K562 (cell line): ENCODE results near the gene RPL18A. TPM values are rescaled to one million over a fixed set of nuclear protein-coding genes. Genes with fewer than 3 reads are reported as not detected.

Source experiments
- CBFB ChIP-seq: sonication (generic); formaldehyde crosslinking; IDR thresholded peaks from 2 replicates; pipeline ENCODE4 v1.4.0; 2020; ENCODE audit warnings: mild to moderate bottlenecking, missing genetic modification reagents
- EWSR1 ChIP-seq: fragments of 450-650 bp; IDR thresholded peaks from 2 replicates; pipeline ENCODE4 v1.6.1; 2018; ENCODE audit warnings: borderline replicate concordance, mild to moderate bottlenecking, low read depth, moderate library complexity; ENCODE audit not compliant: partially characterized antibody
- FOXM1 ChIP-seq, 2 experiments: fragments of 450-650 bp in 1 of 2; sonication (generic) in 1 of 2; formaldehyde crosslinking in 1 of 2; IDR thresholded peaks; 2 replicates each; pipeline versions ENCODE4 v1.6.1 to v1.9.0; 2017 to 2022; ENCODE audit warnings: low read depth in 2 of 2, mild to moderate bottlenecking in 2 of 2, missing genetic modification reagents in 1 of 2, moderate library complexity in 1 of 2
- HDAC3 ChIP-seq: fragments of 450-650 bp; IDR thresholded peaks from 2 replicates; pipeline ENCODE4 v1.6.1; 2018; ENCODE audit warnings: borderline replicate concordance, mild to moderate bottlenecking, moderate library complexity; ENCODE audit not compliant: partially characterized antibody
- ID3 ChIP-seq, 2 experiments: fragments of 250-450 bp in 1 of 2; fragments of 450-650 bp in 1 of 2; sonication (Bioruptor Pico) in 1 of 2; IDR thresholded peaks; 2 replicates each; pipeline versions ENCODE4 v1.6.1 to v1.8.0; 2016 to 2021; ENCODE audit warnings: mild to moderate bottlenecking in 2 of 2, moderate library complexity in 2 of 2, missing compliant biosample characterization in 1 of 2, missing genetic modification characterization in 1 of 2
- JUND ChIP-seq, 2 experiments: IDR thresholded peaks; 2 replicates in 1 of 2; 3 replicates in 1 of 2; pipeline ENCODE4 v1.6.1; 2011; ENCODE audit warnings: borderline replicate concordance in 2 of 2, low read depth in 2 of 2, low read length in 2 of 2, improper control_type of control experiment in 1 of 2, missing biosample characterization in 1 of 2, missing genetic modification characterization in 1 of 2, missing genetic modification reagents in 1 of 2
- PKNOX1 ChIP-seq: fragments of 450-650 bp; IDR thresholded peaks from 2 replicates; pipeline ENCODE4 v1.6.1; 2016
- RB1 ChIP-seq: fragments of 450-650 bp; IDR thresholded peaks from 2 replicates; pipeline ENCODE4 v1.6.1; 2017; ENCODE audit warnings: low read depth, mild to moderate bottlenecking
- RBM34 ChIP-seq: fragments of 200-400 bp; formaldehyde crosslinking; IDR thresholded peaks from 2 replicates; pipeline ENCODE4 v1.6.1; 2018; ENCODE audit warnings: low read length, borderline replicate concordance; ENCODE audit not compliant: insufficient read depth
- SP1 ChIP-seq: sonication (generic); formaldehyde crosslinking; IDR thresholded peaks from 2 replicates; pipeline ENCODE4 v1.8.1; 2022; ENCODE audit warnings: mild to moderate bottlenecking, missing genetic modification reagents
- TCFL5 ChIP-seq: fragments of 250-450 bp; sonication (Bioruptor Pico); conservative IDR thresholded peaks from 2 replicates; pipeline ENCODE4 v1.6.1; 2021; ENCODE audit warnings: mild to moderate bottlenecking, moderate library complexity, matching md5 sums
- XRCC5 ChIP-seq: fragments of 200-400 bp; formaldehyde crosslinking; IDR thresholded peaks from 2 replicates; pipeline ENCODE4 v1.6.1; 2017; ENCODE audit warnings: low read depth, mild to moderate bottlenecking, low read length
- YY1 ChIP-seq, 3 experiments: IDR thresholded peaks; 2 replicates each; pipeline ENCODE4 v1.6.1; 2011; ENCODE audit warnings: low read length in 2 of 3, mild to moderate bottlenecking in 2 of 3, moderate library complexity in 2 of 3, borderline replicate concordance in 1 of 3, control low read depth in 1 of 3, low read depth in 1 of 3; ENCODE audit not compliant: insufficient read depth in 3 of 3, insufficient replicate concordance in 2 of 3, control insufficient read depth in 1 of 3, insufficient read length in 1 of 3; ENCODE audit errors: extremely low read depth in 1 of 3
- ZBTB33 ChIP-seq: sonication (generic); formaldehyde crosslinking; IDR thresholded peaks from 2 replicates; pipeline ENCODE4 v1.8.1; 2023; ENCODE audit warnings: mild to moderate bottlenecking, missing genetic modification reagents
- ZFP36 ChIP-seq: fragments of 150-350 bp; IDR thresholded peaks from 2 replicates; pipeline ENCODE4 v1.6.1; 2018; ENCODE audit warnings: low read length, low read depth; ENCODE audit not compliant: partially characterized antibody
- ZHX1 ChIP-seq: fragments of 150-350 bp; conservative IDR thresholded peaks from 2 replicates; pipeline ENCODE4 v1.6.1; 2014; ENCODE audit warnings: low read length
- ZNF24 ChIP-seq: fragments of 450-650 bp; IDR thresholded peaks from 2 replicates; pipeline ENCODE4 v1.6.1; 2016
- polyA plus RNA-seq, 8 experiments: library from polyadenylated mRNA; depleted of rRNA in 4 of 8; stranded (reverse) in 5 of 8; unstranded in 3 of 8; fragments of >200 nt; fragmentation: Nextera tagmentation in 2 of 8; fragmentation: Illumina TruSeq in 1 of 8; extraction: Ambion mirVana in 2 of 8; extraction: Trizol in 1 of 8; gene quantifications; 2 replicates each; pipeline versions ENCODE4 v1.2.1 to v1.2.3, GENCODE V29; 2011 to 2014; ENCODE audit warnings: inconsistent platforms in 1 of 8, missing spikeins in 1 of 8
- total RNA-seq, 7 experiments: library from RNA; depleted of rRNA in 6 of 7; stranded (reverse); fragments of >200 nt in 6 of 7; fragmentation: Illumina TruSeq in 2 of 7; extraction: Trizol in 2 of 7; gene quantifications; 2 replicates each; pipeline versions ENCODE4 v1.2.1 to v1.2.3, GENCODE V29; 2011 to 2021; ENCODE audit warnings: low replicate concordance in 1 of 7

RPL18A gene
- total and polyA plus RNA-seq, 9 of the 15 experiments (the other 6 are each of a cell fraction or from before 2014, with no cell fraction given) = 626 to 2,882 (median 1,895) TPM

GRCh38 chr19:17855280-17856152 is 4.2 kb upstream of the RPL18A start (continued):
- TF ChIP-seq YY1 (IDR thresholded peaks at IDR 0.05; ENCODE audit: borderline replicate concordance in 1 of 3, control insufficient read depth in 1 of 3, extremely low read depth in 1 of 3, insufficient read depth in 3 of 3, insufficient read length in 1 of 3, insufficient replicate concordance in 2 of 3, low read depth in 1 of 3, low read length in 2 of 3) (peak in 1 of 3 experiments; percentile 46), RB1 (peak; percentile 85), ID3 (CRISPR knock-in tag; IDR thresholded peaks at IDR 0.05) (no peak), ID3 (tag; IDR thresholded peaks at IDR 0.05) (peak; percentile 29; the same call in 1 of the 2 replicates), ZNF24 (peak; percentile 50; the same call in 1 of the 2 replicates), JUND (IDR thresholded peaks at IDR 0.05; ENCODE audit: borderline replicate concordance, low read depth, low read length) (0 out of 2 replicates have a peak, but pooled peaks have one; percentile 31), JUND (tag; IDR thresholded peaks at IDR 0.05; ENCODE audit: borderline replicate concordance, low read depth, low read length) (no peak; the same call in 2 of the 3 replicates), TCFL5 (no peak), SP1 (CRISPR knock-in tag) (0 out of 2 replicates have a peak, but pooled peaks have one; percentile 47), ZFP36 (peak; percentile 52), FOXM1 (IDR thresholded peaks at IDR 0.05; ENCODE audit: low read depth) (0 out of 2 replicates have a peak, but pooled peaks have one; percentile 49), FOXM1 (CRISPR knock-in tag; IDR thresholded peaks at IDR 0.05; ENCODE audit: low read depth) (no peak), PKNOX1 (no peak), XRCC5 (peak; percentile 78; the same call in 1 of the 2 replicates), HDAC3 (no peak), RBM34 (no peak), ZHX1 (0 out of 2 replicates have a peak, but pooled peaks have one; percentile 45), ZBTB33 (CRISPR knock-in tag) (peak; percentile 79; the same call in 1 of the 2 replicates), CBFB (CRISPR knock-in tag) (peak; percentile 68; the same call in 1 of the 2 replicates), EWSR1 (no peak)
